Liver (tissue), 9 donors: Measurements from ENCODE around the gene ARAP2. TPM values are rescaled to one million over a fixed set of nuclear protein-coding genes. Genes with fewer than 3 reads are reported as not detected.

ENCODE experiments used
- DNase-seq: peaks from one replicate; pipeline ENCODE4 v3.0.0-alpha.2; 2017; ENCODE audit warnings: low spot score
- H3K27ac ChIP-seq, 2 donors: one replicate each; pipeline ENCODE4 v1.7.0; 2013; ENCODE audit warnings: inconsistent platforms in 2 of 2, low read length in 2 of 2, control low read depth in 1 of 2, low read depth in 1 of 2, mild to moderate bottlenecking in 1 of 2
- H3K27me3 ChIP-seq, 4 donors: one replicate each; pipeline versions ENCODE4 v1.6.1 to v1.7.0; 2013; ENCODE audit warnings: low read length in 3 of 4, inconsistent platforms in 1 of 4, mild to moderate bottlenecking in 1 of 4, moderate library complexity in 1 of 4; ENCODE audit not compliant: control insufficient read depth in 4 of 4, insufficient read depth in 4 of 4
- H3K36me3 ChIP-seq, 4 donors: one replicate each; pipeline versions ENCODE4 v1.6.1 to v1.7.0; 2013; ENCODE audit warnings: low read length in 3 of 4, mild to moderate bottlenecking in 3 of 4, low read depth in 1 of 4, moderate library complexity in 1 of 4; ENCODE audit not compliant: control insufficient read depth in 4 of 4, insufficient read depth in 3 of 4
- H3K4me1 ChIP-seq, 4 donors: one replicate each; pipeline versions ENCODE4 v1.6.1 to v1.7.0; 2013; ENCODE audit warnings: low read length in 3 of 4, mild to moderate bottlenecking in 3 of 4, moderate library complexity in 1 of 4; ENCODE audit not compliant: control insufficient read depth in 4 of 4, insufficient read depth in 4 of 4
- H3K4me3 ChIP-seq, 3 donors: one replicate each; pipeline versions ENCODE4 v1.6.1 to v1.7.0; 2013; ENCODE audit warnings: low read length in 3 of 3, control low read depth in 1 of 3, low read depth in 1 of 3, mild to moderate bottlenecking in 1 of 3
- H3K9ac ChIP-seq, 2 donors: one replicate each; pipeline ENCODE4 v1.7.0; 2013; ENCODE audit warnings: low read length in 2 of 2, mild to moderate bottlenecking in 2 of 2, moderate library complexity in 2 of 2, control low read depth in 1 of 2, low read depth in 1 of 2
- H3K9me3 ChIP-seq, 4 donors: one replicate each; pipeline versions ENCODE4 v1.6.1 to v1.7.0; 2013; ENCODE audit warnings: low read length in 3 of 4; ENCODE audit not compliant: control insufficient read depth in 4 of 4
- CTCF ChIP-seq: fragments of 150-350 bp; IDR thresholded peaks from 2 replicates; pipeline ENCODE4 v1.5.1; 2017; ENCODE audit warnings: improper control_type of control experiment, low read depth, low read length; ENCODE audit not compliant: missing input control
- EGR1 ChIP-seq, 2 donors: IDR thresholded peaks; 2 replicates each; pipeline ENCODE4 v1.6.1; 2016 to 2018; ENCODE audit warnings: antibody characterized with exemption in 2 of 2, low read depth in 2 of 2
- FOXA1 ChIP-seq: IDR thresholded peaks from 2 replicates; pipeline ENCODE4 v1.6.1; 2016; ENCODE audit warnings: antibody characterized with exemption
- FOXA2 ChIP-seq: IDR thresholded peaks from 2 replicates; pipeline ENCODE4 v1.6.1; 2016; ENCODE audit warnings: antibody characterized with exemption
- GABPA ChIP-seq, 2 donors: IDR thresholded peaks in 1 of 2; conservative IDR thresholded peaks in 1 of 2; 2 replicates each; pipeline ENCODE4 v1.6.1; 2016; ENCODE audit warnings: antibody characterized with exemption in 2 of 2, mild to moderate bottlenecking in 1 of 2, moderate library complexity in 1 of 2
- HNF4A ChIP-seq, 2 donors: conservative IDR thresholded peaks; 2 replicates each; pipeline ENCODE4 v1.6.1; 2016; ENCODE audit warnings: antibody characterized with exemption in 2 of 2, mild to moderate bottlenecking in 2 of 2
- HNF4G ChIP-seq: IDR thresholded peaks from 2 replicates; pipeline ENCODE4 v1.6.1; 2016; ENCODE audit warnings: antibody characterized with exemption
- JUND ChIP-seq, 2 donors: IDR thresholded peaks; 2 replicates each; pipeline ENCODE4 v1.6.1; 2016; ENCODE audit warnings: antibody characterized with exemption in 2 of 2
- MAX ChIP-seq: IDR thresholded peaks from 2 replicates; pipeline ENCODE4 v1.6.1; 2016; ENCODE audit warnings: antibody characterized with exemption
- NR2F2 ChIP-seq: IDR thresholded peaks from 2 replicates; pipeline ENCODE4 v1.6.1; 2016; ENCODE audit warnings: antibody characterized with exemption
- RAD21 ChIP-seq, 2 donors: IDR thresholded peaks; 2 replicates each; pipeline ENCODE4 v1.6.1; 2016; ENCODE audit warnings: antibody characterized with exemption in 2 of 2, mild to moderate bottlenecking in 2 of 2
- RXRA ChIP-seq, 2 donors: IDR thresholded peaks; 2 replicates each; pipeline ENCODE4 v1.6.1; 2017 to 2018; ENCODE audit warnings: antibody characterized with exemption in 2 of 2, mild to moderate bottlenecking in 1 of 2
- SP1 ChIP-seq: IDR thresholded peaks from 2 replicates; pipeline ENCODE4 v1.6.1; 2018; ENCODE audit warnings: antibody characterized with exemption, mild to moderate bottlenecking
- TAF1 ChIP-seq: conservative IDR thresholded peaks from 2 replicates; pipeline ENCODE4 v1.6.1; 2016; ENCODE audit warnings: antibody characterized with exemption, mild to moderate bottlenecking
- ZBTB33 ChIP-seq: IDR thresholded peaks from 2 replicates; pipeline ENCODE4 v1.6.1; 2016; ENCODE audit warnings: antibody characterized with exemption
- WGBS: extraction: QIAGEN DNeasy Blood & Tissue Kit; methylation state at CpG from one replicate; pipeline ENCODE4 v1.1.7; 2013; 5-methylcytosine and 5-hydroxymethylcytosine counted together
- polyA plus RNA-seq, 2 donors: library from polyadenylated mRNA; stranded (reverse) in 1 of 2; unstranded in 1 of 2; fragments of 200-250 nt in 1 of 2; fragments of >200 nt in 1 of 2; fragmentation: Nextera tagmentation in 1 of 2; extraction: Ambion mirVana in 1 of 2; gene quantifications; one replicate each; pipeline versions ENCODE4 v1.2.1 to v1.2.3, GENCODE V29; 2013 to 2015
- total RNA-seq, 2 donors: library from RNA; depleted of rRNA; stranded (reverse); fragments of >200 nt; gene quantifications; one replicate each; pipeline ENCODE4 v1.2.3, GENCODE V29; 2014
- TF ChIP-seq, protein P1 (sequence below): IDR thresholded peaks from 2 replicates; pipeline ENCODE4 v1.6.1; 2016; ENCODE audit warnings: antibody characterized with exemption
- TF ChIP-seq, protein P2 (sequence below): IDR thresholded peaks from 2 replicates; pipeline ENCODE4 v1.6.1; 2016; ENCODE audit warnings: antibody characterized with exemption, mild to moderate bottlenecking
- donor health status: healthy.
- donor health status: healthy.
- donor health status: healthy.
- donor health status: healthy.
- donor health status: healthy.

The ARAP2 gene
- total and polyA plus RNA-seq, 4 donors = 1.6 to 23.6 (median 5.4) TPM

- no peak overlapping the region for H3K9ac ChIP-seq
- H3K4me3 ChIP-seq = no peak overlapping the region
- DNase-seq = no peak
- H3K27me3 ChIP-seq = no peaks in the 10 kb centered on the region
- peaks cover 0 to 4% (median 0%) of the 10 kb centered on the region in 4 donors for H3K36me3 ChIP-seq
- 97% methylated on average over 10 of the region's 10 CpGs for WGBS
- H3K9me3 ChIP-seq = no peaks in the 10 kb centered on the region
- H3K27ac ChIP-seq = no peak overlapping the region
- TF ChIP-seq NR2F2 (no peak), GABPA (IDR thresholded peaks at IDR 0.05 in 1 of 2, conservative IDR thresholded peaks at IDR 0.05 in 1 of 2) (no peak), JUND (IDR thresholded peaks at IDR 0.05) (no peak), HNF4G (no peak), ZBTB33 (no peak), RXRA (IDR thresholded peaks at IDR 0.05) (no peak), MAX (no peak), EGR1 (IDR thresholded peaks at IDR 0.05; ENCODE audit: low read depth in 2 of 2) (no peak), FOXA1 (no peak), HNF4A (conservative IDR thresholded peaks at IDR 0.05) (no peak), SP1 (no peak), CTCF (no peak), TAF1 (no peak), FOXA2 (no peak), RAD21 (IDR thresholded peaks at IDR 0.05) (no peak)
- TF ChIP-seq, protein P1, sequence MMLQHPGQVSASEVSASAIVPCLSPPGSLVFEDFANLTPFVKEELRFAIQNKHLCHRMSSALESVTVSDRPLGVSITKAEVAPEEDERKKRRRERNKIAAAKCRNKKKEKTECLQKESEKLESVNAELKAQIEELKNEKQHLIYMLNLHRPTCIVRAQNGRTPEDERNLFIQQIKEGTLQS = no peak
- TF ChIP-seq, protein P2, sequence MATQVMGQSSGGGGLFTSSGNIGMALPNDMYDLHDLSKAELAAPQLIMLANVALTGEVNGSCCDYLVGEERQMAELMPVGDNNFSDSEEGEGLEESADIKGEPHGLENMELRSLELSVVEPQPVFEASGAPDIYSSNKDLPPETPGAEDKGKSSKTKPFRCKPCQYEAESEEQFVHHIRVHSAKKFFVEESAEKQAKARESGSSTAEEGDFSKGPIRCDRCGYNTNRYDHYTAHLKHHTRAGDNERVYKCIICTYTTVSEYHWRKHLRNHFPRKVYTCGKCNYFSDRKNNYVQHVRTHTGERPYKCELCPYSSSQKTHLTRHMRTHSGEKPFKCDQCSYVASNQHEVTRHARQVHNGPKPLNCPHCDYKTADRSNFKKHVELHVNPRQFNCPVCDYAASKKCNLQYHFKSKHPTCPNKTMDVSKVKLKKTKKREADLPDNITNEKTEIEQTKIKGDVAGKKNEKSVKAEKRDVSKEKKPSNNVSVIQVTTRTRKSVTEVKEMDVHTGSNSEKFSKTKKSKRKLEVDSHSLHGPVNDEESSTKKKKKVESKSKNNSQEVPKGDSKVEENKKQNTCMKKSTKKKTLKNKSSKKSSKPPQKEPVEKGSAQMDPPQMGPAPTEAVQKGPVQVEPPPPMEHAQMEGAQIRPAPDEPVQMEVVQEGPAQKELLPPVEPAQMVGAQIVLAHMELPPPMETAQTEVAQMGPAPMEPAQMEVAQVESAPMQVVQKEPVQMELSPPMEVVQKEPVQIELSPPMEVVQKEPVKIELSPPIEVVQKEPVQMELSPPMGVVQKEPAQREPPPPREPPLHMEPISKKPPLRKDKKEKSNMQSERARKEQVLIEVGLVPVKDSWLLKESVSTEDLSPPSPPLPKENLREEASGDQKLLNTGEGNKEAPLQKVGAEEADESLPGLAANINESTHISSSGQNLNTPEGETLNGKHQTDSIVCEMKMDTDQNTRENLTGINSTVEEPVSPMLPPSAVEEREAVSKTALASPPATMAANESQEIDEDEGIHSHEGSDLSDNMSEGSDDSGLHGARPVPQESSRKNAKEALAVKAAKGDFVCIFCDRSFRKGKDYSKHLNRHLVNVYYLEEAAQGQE = no peak
- peaks cover 0 to 2% (median 0%) of the 10 kb centered on the region in 4 donors for H3K4me1 ChIP-seq
These were observed 10.6 kb downstream of the ARAP2 start for GRCh38 chr4:36233567-36234266.
